ENCODE data around the gene DAB1. TPM values are rescaled to one million over a fixed set of nuclear protein-coding genes. Genes with fewer than 3 reads are reported as not detected.

The DAB1 gene
- total and polyA plus RNA-seq, 2 of the 8 experiments (the other 6 are each of a cell fraction or from before 2014, with no cell fraction given) = 4.4 to 11.8 TPM

DNA sequence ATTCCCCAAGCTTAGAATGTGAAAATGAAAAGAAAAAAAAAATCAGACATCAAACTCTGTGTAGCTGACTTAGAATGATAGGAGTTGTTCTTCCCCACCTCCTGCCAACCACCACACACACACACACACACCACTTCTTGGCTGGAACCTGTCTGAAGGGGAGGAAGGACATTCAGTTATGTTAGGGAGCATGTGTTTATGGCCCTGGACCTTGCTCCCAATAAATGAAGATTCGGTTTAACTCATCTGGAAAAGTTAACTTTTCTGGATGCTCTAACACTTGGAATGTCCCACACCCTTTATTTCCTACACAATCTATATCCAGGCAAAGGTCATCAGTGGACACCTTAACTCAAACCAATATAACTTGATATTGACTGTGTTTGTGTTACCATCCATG lies 112.4 kb downstream of the DAB1 start:
- no peak overlapping the region for H2BK15ac ChIP-seq (ENCODE audit: low read length)
- no peaks in the 10 kb centered on the region for H3K27me3 ChIP-seq (replicated peaks in 1 of 4; ENCODE audit: control insufficient read depth in 3 of 4, extremely low read depth in 1 of 4, insufficient read depth in 3 of 4, low read length in 3 of 4)
- no peak overlapping the region for H3K27ac ChIP-seq (ENCODE audit: low read depth, low read length)
- H3K23ac ChIP-seq (ENCODE audit: insufficient read length) = no peak overlapping the region
- H3K18ac ChIP-seq (ENCODE audit: extremely low read depth, low read length) = no peak overlapping the region
- no peaks in the 10 kb centered on the region for H3K36me3 ChIP-seq (ENCODE audit: control insufficient read depth in 2 of 4, insufficient read depth in 4 of 4, low read length in 3 of 4)
- no peak overlapping the region for H2AFZ ChIP-seq (ENCODE audit: low read length)
- no peak overlapping the region for H4K5ac ChIP-seq (ENCODE audit: insufficient read length, low read depth, low read length)
- H3K23me2 ChIP-seq (ENCODE audit: low read depth, low read length) = no peaks in the 10 kb centered on the region
- H4K91ac ChIP-seq (replicated peaks; ENCODE audit: insufficient read length, low read length) = no peak overlapping the region
- ChIA-PET CTCF (ENCODE audit: partially characterized antibody) (interaction anchor here (0.8 kb wide), 1 partner anchor 724 kb away, joined by 4 read pairs; no protein-coding TSS in a partner anchor), POLR2A (ENCODE audit: partially characterized antibody) (interaction anchor here (0.8 kb wide), 1 partner anchor 18 kb away, joined by 4 read pairs; no protein-coding TSS in a partner anchor)
- no peak overlapping the region for H3K4me3 ChIP-seq (ENCODE audit: extremely low read depth in 1 of 4, insufficient read depth in 2 of 4, low read depth in 3 of 4, low read length in 4 of 4)
- no peak overlapping the region for H3K14ac ChIP-seq (ENCODE audit: insufficient read length)
- H3K4me1 ChIP-seq (replicated peaks in 1 of 4; ENCODE audit: control insufficient read depth in 3 of 4, insufficient read depth in 4 of 4, low read length in 3 of 4) = no peaks in the 10 kb centered on the region
- no peaks in the 10 kb centered on the region for H3K79me2 ChIP-seq (ENCODE audit: control insufficient read depth in 1 of 2, insufficient read depth in 2 of 2, low read length in 2 of 2)
- no peak overlapping the region for H2AK5ac ChIP-seq (ENCODE audit: low read depth, low read length)
- no peak overlapping the region for H3K9ac ChIP-seq (replicated peaks in 1 of 4; ENCODE audit: extremely low read depth in 1 of 4, low read depth in 3 of 4, low read length in 3 of 4)
- H3K4ac ChIP-seq (replicated peaks; ENCODE audit: insufficient read length, low read depth, low read length) = no peak overlapping the region
- DNase-seq (ENCODE audit: low read depth in 1 of 2, low spot score in 2 of 2) (no peak), FAIRE-seq (no peak)
- H3K79me1 ChIP-seq (ENCODE audit: low read depth, low read length) = no peaks in the 10 kb centered on the region
- H2BK5ac ChIP-seq (ENCODE audit: low read depth, low read length) = no peak overlapping the region
- H3K56ac ChIP-seq (replicated peaks; ENCODE audit: insufficient read length, low read depth, low read length) = no peak overlapping the region
- no peak overlapping the region for H4K8ac ChIP-seq (ENCODE audit: extremely low read depth, insufficient read depth, low read length)
- H3K4me2 ChIP-seq (ENCODE audit: insufficient read depth in 1 of 2, low read depth in 2 of 2, low read length in 2 of 2) = no peak overlapping the region
- H2BK120ac ChIP-seq (replicated peaks; ENCODE audit: low read depth, low read length) = no peak overlapping the region
- WGBS, 2 experiments (ENCODE audit: extremely low coverage in 1 of 2, insufficient coverage in 1 of 2, insufficient read length in 1 of 2, insufficient replicate concordance in 2 of 2, low coverage in 1 of 2, low lambda C conversion rate in 2 of 2, missing lambda C conversion rate in 1 of 2) = 100% methylated on average over 1 of the region's 1 CpG; no CpG with 5 or more reads in 1 of the 2 experiments
- TF ChIP-seq CREB1 (IDR thresholded peaks at IDR 0.05) (no peak), CBX8 (IDR thresholded peaks at IDR 0.05; ENCODE audit: borderline replicate concordance, low read depth, low read length) (no peak), SIRT6 (IDR thresholded peaks at IDR 0.05; ENCODE audit: low read length) (no peak), JUND (IDR thresholded peaks at IDR 0.05; ENCODE audit: low read length) (no peak)
- TF ChIP-seq, protein P1, sequence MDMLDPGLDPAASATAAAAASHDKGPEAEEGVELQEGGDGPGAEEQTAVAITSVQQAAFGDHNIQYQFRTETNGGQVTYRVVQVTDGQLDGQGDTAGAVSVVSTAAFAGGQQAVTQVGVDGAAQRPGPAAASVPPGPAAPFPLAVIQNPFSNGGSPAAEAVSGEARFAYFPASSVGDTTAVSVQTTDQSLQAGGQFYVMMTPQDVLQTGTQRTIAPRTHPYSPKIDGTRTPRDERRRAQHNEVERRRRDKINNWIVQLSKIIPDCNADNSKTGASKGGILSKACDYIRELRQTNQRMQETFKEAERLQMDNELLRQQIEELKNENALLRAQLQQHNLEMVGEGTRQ (IDR thresholded peaks at IDR 0.05; ENCODE audit: low read length) = no peak
- H3K9me3 ChIP-seq (ENCODE audit: insufficient read depth in 2 of 2, low read depth in 1 of 2, low read length in 1 of 2) = no peaks in the 10 kb centered on the region
- no peaks in the 10 kb centered on the region for H4K20me1 ChIP-seq (replicated peaks in 1 of 2; ENCODE audit: control insufficient read depth in 1 of 2, insufficient read depth in 2 of 2, low read length in 2 of 2)
- H2BK20ac ChIP-seq (ENCODE audit: low read length) = no peak overlapping the region
- no peak overlapping the region for H2BK12ac ChIP-seq (ENCODE audit: low read depth, low read length)

Measured in H1 (cell line).